Psoas muscle (tissue), 8 donors: ENCODE results near the gene C6orf89. TPM values are rescaled to one million over a fixed set of nuclear protein-coding genes. Genes with fewer than 3 reads are reported as not detected.

Source experiments
- ATAC-seq, 4 donors: fragments of 200-7000 bp; cut with Tn5 transposase; one replicate each; pipeline ENCODE4 v1.9.1; 2020; ENCODE audit warnings: moderate library complexity in 3 of 4, mild to moderate bottlenecking in 2 of 4
- DNase-seq, 2 donors: peaks; one replicate each; pipeline ENCODE4 v3.0.0-alpha.2; 2020
- H3K27ac ChIP-seq: fragments of 200-600 bp; one replicate; pipeline ENCODE4 v1.8.0; 2022
- H3K27me3 ChIP-seq, 3 donors: fragments of 200-600 bp in 1 of 3; one replicate each; pipeline versions ENCODE4 v1.6.1 to v1.8.0; 2013 to 2022; ENCODE audit warnings: low read length in 2 of 3, mild to moderate bottlenecking in 2 of 3, moderate library complexity in 1 of 3; ENCODE audit not compliant: insufficient read depth in 3 of 3
- H3K36me3 ChIP-seq, 2 donors: fragments of 200-600 bp in 1 of 2; one replicate each; pipeline versions ENCODE4 v1.6.1 to v1.8.0; 2013 to 2022; ENCODE audit warnings: low read depth in 1 of 2, mild to moderate bottlenecking in 1 of 2, moderate library complexity in 1 of 2; ENCODE audit not compliant: insufficient read depth in 1 of 2
- H3K4me1 ChIP-seq: fragments of 200-600 bp; one replicate; pipeline ENCODE4 v1.8.0; 2022
- H3K4me3 ChIP-seq: fragments of 200-600 bp; one replicate; pipeline ENCODE4 v1.8.0; 2022; ENCODE audit warnings: mild to moderate bottlenecking
- H3K9me3 ChIP-seq: fragments of 200-600 bp; one replicate; pipeline ENCODE4 v1.8.0; 2022
- WGBS, 3 donors: extraction: QIAGEN DNeasy Blood & Tissue Kit; methylation state at CpG; one replicate each; pipeline versions ENCODE4 v1.1.6 to v1.1.7; 2013; 5-methylcytosine and 5-hydroxymethylcytosine counted together
- intact Hi-C, 2 donors: fragments of 100-400 bp; cut with DNase I; formaldehyde crosslinking; loops; one replicate each; pipeline versions ENCODE4 v1.11.0 to v1.14.2; 2022
- polyA plus RNA-seq, 3 donors: library from polyadenylated mRNA; stranded (reverse); fragments of 200-250 nt; gene quantifications; one replicate each; pipeline ENCODE4 v1.2.3, GENCODE V29; 2013
- total RNA-seq, 4 donors: library from RNA; stranded (reverse); fragmentation: NEBNext Ultra II Directional in 2 of 4; extraction: Animal tissue kit (Norgen Biotek cat#: 25700) in 2 of 4; gene quantifications; one replicate each; pipeline versions ENCODE4 v1.2.1 to v1.2.4, GENCODE V29; 2021 to 2023
- TF ChIP-seq, protein P1 (sequence below): fragments of 200-600 bp; IDR thresholded peaks from one replicate; pipeline ENCODE4 v1.8.0; 2022; ENCODE audit warnings: antibody characterized with exemption
- donor health status: healthy with polysubstance abuse.
- donor health status: DM: no; HTN: no; CAD: no; lungs with moderate emphysema.
- donor health status: Bipolar disorder and iron deficiency.
- donor health status: healthy.
- donor health status: DM: yes; HTN: yes; CAD: no.
- donor health status: DM: no; HTN: no; CAD: no.
- donor health status: DM: no; HTN: no; CAD: no.
- donor health status: DM: yes; HTN: yes; CAD: no.

The C6orf89 gene
- total and polyA plus RNA-seq, 7 donors, result 23.2 to 56.3 (median 49.6) TPM

DNA sequence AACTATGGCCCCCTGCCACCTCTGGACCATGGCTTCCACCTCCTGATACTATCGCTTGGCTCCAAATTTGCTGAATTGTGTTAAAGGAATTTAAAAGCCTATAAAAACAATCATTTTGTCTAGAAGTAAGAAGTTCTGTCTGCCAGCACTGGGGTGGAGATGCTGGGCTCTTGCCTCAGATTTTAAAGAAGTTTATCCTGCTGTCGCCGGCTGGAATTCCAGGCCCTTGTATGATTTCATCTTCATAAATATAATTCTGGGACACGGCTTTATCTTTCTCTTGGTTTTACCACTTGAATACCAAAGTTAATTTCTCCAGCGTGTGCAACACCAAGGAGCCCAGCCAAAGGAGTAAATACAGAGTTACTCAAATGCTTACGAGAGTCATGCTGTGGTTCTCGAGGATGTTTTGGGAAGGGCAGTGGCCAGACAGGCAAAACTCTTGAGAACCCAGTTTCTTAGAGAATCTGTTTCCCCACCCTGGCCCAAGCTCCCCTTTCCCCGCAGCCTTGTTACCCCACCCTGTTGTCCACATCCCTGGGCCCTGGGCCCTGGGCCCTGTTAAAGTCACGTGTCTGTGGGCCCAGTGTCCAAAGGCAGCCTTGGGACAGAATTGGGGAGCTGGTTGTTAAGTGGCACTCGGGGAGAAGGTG is 31.9 kb downstream of the C6orf89 start:
- peak; percentile 62 to 76 for DNase-seq
- Histone ChIP-seq H3K4me1 (peaks cover 18% of the 10 kb centered on the region), H3K4me3 (no peak overlapping the region), H3K36me3 (peaks cover 8 to 100% of the 10 kb centered on the region in 2 donors), H3K9me3 (no peaks in the 10 kb centered on the region), H3K27ac (peak overlapping the region; percentile 42), H3K27me3 (no peaks in the 10 kb centered on the region)
- WGBS, 3 donors, result 83 to 88% (median 85%) methylated on average over 10 of the region's 10 CpGs
- peak in 3 of 4 donors; percentile 25 to 45 (median 42) for ATAC-seq
- TF ChIP-seq, protein P1, sequence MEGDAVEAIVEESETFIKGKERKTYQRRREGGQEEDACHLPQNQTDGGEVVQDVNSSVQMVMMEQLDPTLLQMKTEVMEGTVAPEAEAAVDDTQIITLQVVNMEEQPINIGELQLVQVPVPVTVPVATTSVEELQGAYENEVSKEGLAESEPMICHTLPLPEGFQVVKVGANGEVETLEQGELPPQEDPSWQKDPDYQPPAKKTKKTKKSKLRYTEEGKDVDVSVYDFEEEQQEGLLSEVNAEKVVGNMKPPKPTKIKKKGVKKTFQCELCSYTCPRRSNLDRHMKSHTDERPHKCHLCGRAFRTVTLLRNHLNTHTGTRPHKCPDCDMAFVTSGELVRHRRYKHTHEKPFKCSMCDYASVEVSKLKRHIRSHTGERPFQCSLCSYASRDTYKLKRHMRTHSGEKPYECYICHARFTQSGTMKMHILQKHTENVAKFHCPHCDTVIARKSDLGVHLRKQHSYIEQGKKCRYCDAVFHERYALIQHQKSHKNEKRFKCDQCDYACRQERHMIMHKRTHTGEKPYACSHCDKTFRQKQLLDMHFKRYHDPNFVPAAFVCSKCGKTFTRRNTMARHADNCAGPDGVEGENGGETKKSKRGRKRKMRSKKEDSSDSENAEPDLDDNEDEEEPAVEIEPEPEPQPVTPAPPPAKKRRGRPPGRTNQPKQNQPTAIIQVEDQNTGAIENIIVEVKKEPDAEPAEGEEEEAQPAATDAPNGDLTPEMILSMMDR, result no peak
- intact Hi-C loops, result no loop called here

- H3K27ac ChIP-seq, result no peak overlapping the region
- TF ChIP-seq, protein P1, result no peak
- DNase-seq, result no peak
- no peak overlapping the region for H3K4me3 ChIP-seq
- no peaks in the 10 kb centered on the region for H3K27me3 ChIP-seq
- H3K9me3 ChIP-seq, result no peaks in the 10 kb centered on the region
- ATAC-seq, result peak in 2 of 4 donors; percentile 47 to 60
- intact Hi-C loops, result no loop called here
- peaks cover 11 to 100% of the 10 kb centered on the region in 2 donors for H3K36me3 ChIP-seq
- 86 to 94% (median 87%) methylated on average over 4 of the region's 4 CpGs for WGBS, 3 donors
- H3K4me1 ChIP-seq, result peaks cover 18% of the 10 kb centered on the region
These were observed 34.3 kb downstream of the C6orf89 start for GRCh38 chr6:36920049-36920448.

GRCh38 chr6:36920546-36920945 is 34.8 kb downstream of the C6orf89 start:
- Histone ChIP-seq H3K36me3 (peaks cover 12 to 100% of the 10 kb centered on the region in 2 donors), H3K27ac (no peak overlapping the region), H3K4me3 (no peak overlapping the region), H3K27me3 (no peaks in the 10 kb centered on the region), H3K9me3 (no peaks in the 10 kb centered on the region), H3K4me1 (peaks cover 18% of the 10 kb centered on the region)
- intact Hi-C loops, result no loop called here
- 78 to 81% (median 79%) methylated on average over 5 of the region's 5 CpGs for WGBS, 3 donors
- DNase-seq (no peak), ATAC-seq (peak in 1 of 4 donors; percentile 38)
- TF ChIP-seq, protein P1, result no peak

DNA sequence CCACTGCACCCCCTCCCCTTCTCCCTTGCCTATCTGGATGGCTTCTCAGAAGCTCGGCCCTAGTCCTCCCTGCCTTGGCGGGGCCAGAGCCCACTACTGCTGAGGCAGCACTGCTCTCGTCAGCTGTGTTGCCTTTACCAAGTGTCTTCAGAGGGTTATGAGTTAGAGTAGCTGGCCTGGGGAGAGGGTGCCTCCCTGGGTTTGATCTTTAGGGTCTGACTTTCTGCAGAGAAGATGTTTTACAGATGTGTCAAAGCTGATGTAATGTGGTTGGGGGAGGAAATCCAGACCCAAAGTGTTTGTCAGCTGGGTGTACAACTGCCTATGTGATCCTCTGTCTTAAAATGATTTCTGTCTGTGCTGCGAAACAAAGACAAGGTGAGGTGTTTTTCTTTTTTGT is 38.4 kb downstream of the C6orf89 start:
- TF ChIP-seq, protein P1, result no peak
- H3K27ac ChIP-seq, result no peak overlapping the region
- intact Hi-C loops, result no loop called here
- WGBS, 3 donors, result 79 to 95% (median 90%) methylated on average over 4 of the region's 4 CpGs
- DNase-seq (no peak), ATAC-seq (no peak)
- H3K4me3 ChIP-seq, result no peak overlapping the region
- H3K36me3 ChIP-seq, result peaks cover 5 to 73% of the 10 kb centered on the region in 2 donors
- peaks cover 35% of the 10 kb centered on the region for H3K4me1 ChIP-seq
- no peaks in the 10 kb centered on the region for H3K27me3 ChIP-seq
- H3K9me3 ChIP-seq, result no peaks in the 10 kb centered on the region
